Uterus (tissue), 4 donors: Measurements from ENCODE around the gene CACNA2D4. TPM values are rescaled to one million over a fixed set of nuclear protein-coding genes. Genes with fewer than 3 reads are reported as not detected.

Experiments used
- DNase-seq, 2 donors: peaks; one replicate each; pipeline ENCODE4 v3.0.0-alpha.2; 2019 to 2020
- H3K27ac ChIP-seq, 2 donors: fragments of 200-600 bp; sonication (generic); 1 replicate in 1 of 2; 2 replicates in 1 of 2; pipeline ENCODE4 v1.5.1; 2016 to 2018
- H3K27me3 ChIP-seq, 2 donors: fragments of 200-600 bp; sonication (generic); one replicate each; pipeline ENCODE4 v1.5.1; 2018 to 2019; ENCODE audit warnings: control low read depth in 1 of 2
- H3K36me3 ChIP-seq, 2 donors: fragments of 200-600 bp; sonication (generic); one replicate each; pipeline ENCODE4 v1.5.1; 2019; ENCODE audit warnings: control low read depth in 1 of 2
- H3K4me1 ChIP-seq, 2 donors: fragments of 200-600 bp; sonication (generic); one replicate each; pipeline ENCODE4 v1.5.1; 2018 to 2019; ENCODE audit warnings: control low read depth in 1 of 2
- H3K4me3 ChIP-seq, 2 donors: fragments of 200-600 bp; sonication (generic); 1 replicate in 1 of 2; 2 replicates in 1 of 2; pipeline ENCODE4 v1.5.1; 2018 to 2019; ENCODE audit warnings: mild to moderate bottlenecking in 1 of 2
- H3K9me3 ChIP-seq, 2 donors: fragments of 200-600 bp; sonication (generic); one replicate each; pipeline ENCODE4 v1.5.1; 2019; ENCODE audit warnings: control low read depth in 1 of 2
- CTCF ChIP-seq, 4 experiments: fragments of 200-600 bp in 2 of 4; fragments of 450-650 bp in 2 of 4; sonication (generic) in 2 of 4; IDR thresholded peaks; one replicate each; pipeline ENCODE4 v1.5.1; 2016 to 2019; ENCODE audit warnings: antibody characterized with exemption in 4 of 4, mild to moderate bottlenecking in 2 of 4, moderate library complexity in 1 of 4
- POLR2A ChIP-seq, 2 donors: fragments of 450-650 bp; IDR thresholded peaks; one replicate each; pipeline ENCODE4 v1.6.1; 2016; ENCODE audit warnings: antibody characterized with exemption in 2 of 2, mild to moderate bottlenecking in 1 of 2, moderate library complexity in 1 of 2
- intact Hi-C: fragments of 100-400 bp; cut with DNase I; formaldehyde crosslinking; loops from one replicate; pipeline ENCODE4 v1.15.1; 2023; ENCODE audit warnings: low total_unique reads
- total RNA-seq, 4 donors: library from RNA; depleted of rRNA in 3 of 4; stranded (reverse); fragments of >200 nt in 3 of 4; gene quantifications; one replicate each; pipeline versions ENCODE4 v1.1.0 to v1.2.4, GENCODE V29; 2014 to 2023
- donor health status: DM: yes; HTN: yes; CAD: no.

The CACNA2D4 gene
- total RNA-seq, 4 donors from 2014 or later, result 2.6 to 4.1 (median 4.0) TPM; not detected in 1

GRCh38 chr12:1825382-1826102 is 92.9 kb downstream of the CACNA2D4 start:
- H3K27me3 ChIP-seq, result peaks cover 0 to 10% of the 10 kb centered on the region in 2 donors

GRCh38 chr12:1823237-1823636 is 95.2 kb downstream of the CACNA2D4 start:
- H3K4me1 ChIP-seq, result no peaks in the 10 kb centered on the region
- no peaks in the 10 kb centered on the region for H3K9me3 ChIP-seq
- no peak overlapping the region for H3K27ac ChIP-seq
- peaks cover 0 to 10% of the 10 kb centered on the region in 2 donors for H3K27me3 ChIP-seq
- DNase-seq, result no peak
- intact Hi-C loops, result no loop called here
- H3K4me3 ChIP-seq, result no peak overlapping the region
- H3K36me3 ChIP-seq, result no peaks in the 10 kb centered on the region
- TF ChIP-seq POLR2A (IDR thresholded peaks at IDR 0.05) (no peak), CTCF (IDR thresholded peaks at IDR 0.05) (no peak)

More at GRCh38 chr12:1825382-1826102, 92.9 kb downstream of the CACNA2D4 start:
- DNase-seq, result no peak
- Histone ChIP-seq H3K4me1 (no peaks in the 10 kb centered on the region), H3K27ac (no peak overlapping the region), H3K36me3 (no peaks in the 10 kb centered on the region), H3K4me3 (no peak overlapping the region), H3K9me3 (no peaks in the 10 kb centered on the region)
- intact Hi-C loops, result no loop called here
- no peak for TF ChIP-seq POLR2A (IDR thresholded peaks at IDR 0.05)
- no peak for TF ChIP-seq CTCF (IDR thresholded peaks at IDR 0.05)

GRCh38 chr12:1822699-1823098 is 95.8 kb downstream of the CACNA2D4 start:
- no peak for DNase-seq
- no peaks in the 10 kb centered on the region for H3K4me1 ChIP-seq
- intact Hi-C loops, result no loop called here
- H3K27ac ChIP-seq, result no peak overlapping the region
- no peaks in the 10 kb centered on the region for H3K9me3 ChIP-seq
- H3K36me3 ChIP-seq, result no peaks in the 10 kb centered on the region
- H3K27me3 ChIP-seq, result peaks cover 0 to 10% of the 10 kb centered on the region in 2 donors
- no peak overlapping the region for H3K4me3 ChIP-seq
- TF ChIP-seq CTCF (IDR thresholded peaks at IDR 0.05) (no peak), POLR2A (IDR thresholded peaks at IDR 0.05) (no peak)

GRCh38 chr12:1821805-1822204 is 96.6 kb downstream of the CACNA2D4 start:
- H3K27me3 ChIP-seq, result peaks cover 0 to 10% of the 10 kb centered on the region in 2 donors
- H3K27ac ChIP-seq, result no peak overlapping the region
- TF ChIP-seq CTCF (IDR thresholded peaks at IDR 0.05) (no peak), POLR2A (IDR thresholded peaks at IDR 0.05) (no peak)
- H3K4me1 ChIP-seq, result no peaks in the 10 kb centered on the region
- no peaks in the 10 kb centered on the region for H3K36me3 ChIP-seq
- H3K9me3 ChIP-seq, result no peaks in the 10 kb centered on the region
- intact Hi-C loops, result no loop called here
- DNase-seq, result no peak
- no peak overlapping the region for H3K4me3 ChIP-seq

GRCh38 chr12:1820896-1821291 is 97.6 kb downstream of the CACNA2D4 start:
- Histone ChIP-seq H3K4me1 (no peaks in the 10 kb centered on the region), H3K27ac (no peak overlapping the region), H3K27me3 (peaks cover 0 to 10% of the 10 kb centered on the region in 2 donors), H3K36me3 (no peaks in the 10 kb centered on the region), H3K9me3 (no peaks in the 10 kb centered on the region), H3K4me3 (no peak overlapping the region)
- TF ChIP-seq POLR2A (IDR thresholded peaks at IDR 0.05) (no peak), CTCF (IDR thresholded peaks at IDR 0.05) (no peak)
- intact Hi-C loops, result no loop called here
- DNase-seq, result no peak
